ENCODE measurements around the gene SCAPER. TPM values are rescaled to one million over a fixed set of nuclear protein-coding genes. Genes with fewer than 3 reads are reported as not detected.

The SCAPER gene
- total and polyA plus RNA-seq, 2 donors: 15.7 to 15.9 TPM

DNA sequence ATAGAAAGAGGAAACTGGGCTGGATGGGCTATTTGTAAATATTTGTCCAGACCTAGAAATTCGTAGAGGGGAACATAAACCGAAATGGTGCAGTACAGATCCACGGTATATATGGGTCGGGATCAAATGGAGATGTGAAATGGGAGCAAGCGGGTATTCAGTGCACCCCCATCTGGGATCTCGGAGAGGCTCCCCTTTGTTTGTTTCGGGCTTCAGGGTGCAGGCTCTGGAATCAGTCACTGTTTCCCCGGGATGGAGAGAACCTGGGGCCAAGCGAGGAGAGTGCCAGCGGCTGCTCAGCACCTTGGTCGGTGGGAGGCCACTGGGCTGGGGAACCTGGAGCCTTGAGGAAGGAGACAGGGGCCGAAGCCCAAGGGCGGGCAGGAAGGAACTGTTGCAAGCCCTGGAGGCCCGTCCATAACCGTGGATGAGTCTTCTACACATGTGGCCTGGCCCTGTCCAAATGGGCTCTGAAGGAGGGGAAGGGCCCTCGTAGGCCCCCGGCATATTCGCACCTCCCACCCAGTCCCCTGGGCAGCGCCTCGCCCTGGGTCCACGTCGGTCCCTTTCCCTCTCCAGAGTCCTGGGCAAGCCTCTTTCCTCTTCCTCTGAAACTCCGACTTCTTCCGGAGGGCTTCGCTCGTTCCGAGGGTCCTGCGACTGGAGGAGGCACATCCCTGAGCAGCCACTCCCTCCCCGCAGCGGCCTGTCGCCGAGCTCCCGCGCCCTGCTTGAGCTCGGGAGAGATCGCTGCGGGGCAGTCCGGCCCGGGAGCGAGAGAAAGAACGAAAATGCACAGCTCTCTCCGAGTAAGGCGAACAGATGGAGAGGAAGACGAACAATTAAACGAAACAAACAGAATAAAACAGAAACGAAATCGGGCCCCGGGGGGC lies 565.6 kb downstream of the SCAPER start:
- Histone ChIP-seq H3K4me1 (ENCODE audit: control insufficient read depth in 2 of 2, insufficient read depth in 2 of 2, low read length in 2 of 2) (peaks cover 24 to 57% of the 10 kb centered on the region in 2 donors), H3K27me3 (ENCODE audit: control insufficient read depth in 2 of 2, insufficient read depth in 1 of 2, low read length in 1 of 2) (peaks cover 87 to 100% of the 10 kb centered on the region in 2 donors), H3K9me3 (ENCODE audit: control insufficient read depth in 2 of 2, insufficient read depth in 1 of 2, low read length in 1 of 2) (peaks cover 3 to 15% of the 10 kb centered on the region in 2 donors), H3K27ac (ENCODE audit: low read depth in 1 of 2, low read length in 1 of 2) (no peak overlapping the region), H3K36me3 (ENCODE audit: control insufficient read depth in 2 of 2, insufficient read depth in 2 of 2, low read length in 1 of 2) (no peaks in the 10 kb centered on the region), H3K4me3 (ENCODE audit: low read length in 2 of 2) (peak overlapping the region in 1 of 2 donors; percentile 36)
- peak in 1 of 9 donors; percentile 64 for DNase-seq (ENCODE audit: low read depth in 6 of 9, low spot score in 9 of 9)
- 5% methylated on average over 48 of the region's 48 CpGs for WGBS

DNA sequence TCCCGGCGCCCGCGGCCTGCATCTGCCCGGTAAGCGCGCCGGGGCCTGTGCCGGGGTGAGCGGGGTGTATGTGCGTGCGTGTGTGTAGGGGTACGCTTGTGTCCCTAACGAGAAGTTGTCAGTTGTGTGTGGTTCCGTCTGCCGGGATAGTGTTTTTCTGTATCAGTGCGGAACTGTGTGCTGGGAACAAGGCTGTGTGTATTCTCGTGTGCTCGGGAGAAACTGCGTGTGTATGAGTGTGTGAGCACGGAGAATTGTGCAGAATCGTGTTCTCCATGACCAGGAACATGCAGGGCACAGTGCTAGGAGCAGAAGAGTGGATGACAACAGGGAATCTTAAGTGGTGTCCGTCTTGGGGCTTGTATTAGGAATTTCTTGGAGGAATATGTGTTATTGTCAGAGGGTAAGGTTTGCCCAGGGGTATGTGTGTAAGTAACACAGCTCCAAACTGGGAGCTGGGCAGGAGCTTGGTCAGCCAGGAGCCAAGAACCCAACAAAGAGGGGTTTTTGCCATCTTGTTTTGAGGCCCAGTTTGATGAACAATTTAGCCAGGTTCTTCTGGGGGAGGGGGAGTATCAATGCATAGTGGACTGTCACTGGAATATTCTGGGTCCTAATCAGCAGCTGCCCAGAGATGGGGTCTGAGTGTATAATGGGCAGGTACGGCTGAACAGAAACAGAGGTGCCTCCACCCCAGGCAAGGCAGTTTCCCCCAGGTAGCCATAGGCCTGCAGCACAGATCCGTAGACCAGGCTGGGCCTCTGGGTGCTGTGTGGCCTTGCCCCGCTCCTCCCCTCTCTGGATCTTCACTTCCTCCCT lies 566.4 kb downstream of the SCAPER start:
- no peak overlapping the region for H3K4me3 ChIP-seq (ENCODE audit: low read length in 2 of 2)

DNA sequence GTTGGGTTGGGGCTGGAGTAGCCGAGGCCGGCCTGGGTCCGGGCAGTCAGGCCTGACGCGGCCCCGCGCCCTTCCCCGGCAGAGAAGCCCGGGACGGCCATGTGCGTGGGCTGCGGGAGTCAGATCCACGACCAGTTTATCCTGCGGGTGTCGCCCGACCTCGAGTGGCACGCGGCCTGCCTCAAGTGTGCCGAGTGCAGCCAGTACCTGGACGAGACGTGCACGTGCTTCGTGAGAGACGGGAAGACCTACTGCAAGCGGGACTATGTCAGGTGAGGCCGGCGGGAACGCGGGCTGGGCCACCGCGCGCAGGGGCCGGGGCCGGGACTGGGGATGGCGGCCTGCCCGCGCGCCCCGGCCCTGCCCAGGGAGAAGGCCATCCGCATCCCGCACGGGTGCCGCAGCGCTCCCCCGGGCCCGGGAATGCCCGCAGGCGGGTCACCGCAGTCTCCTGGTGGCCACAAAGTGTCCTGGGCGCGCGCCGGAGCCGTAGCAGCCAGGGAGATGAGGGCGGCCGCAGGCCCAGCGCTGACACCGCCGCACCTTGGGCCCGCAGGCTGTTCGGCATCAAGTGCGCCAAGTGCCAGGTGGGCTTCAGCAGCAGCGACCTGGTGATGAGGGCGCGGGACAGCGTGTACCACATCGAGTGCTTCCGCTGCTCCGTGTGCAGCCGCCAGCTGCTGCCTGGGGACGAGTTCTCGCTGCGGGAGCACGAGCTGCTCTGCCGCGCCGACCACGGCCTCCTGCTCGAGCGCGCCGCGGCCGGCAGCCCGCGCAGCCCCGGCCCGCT lies 567.2 kb downstream of the SCAPER start:
- Histone ChIP-seq H3K4me1 (ENCODE audit: control insufficient read depth in 2 of 2, insufficient read depth in 2 of 2, low read length in 2 of 2) (peaks cover 23 to 53% of the 10 kb centered on the region in 2 donors), H3K4me3 (ENCODE audit: low read length in 2 of 2) (peak overlapping the region in 1 of 2 donors; percentile 0), H3K36me3 (ENCODE audit: control insufficient read depth in 2 of 2, insufficient read depth in 2 of 2, low read length in 1 of 2) (no peaks in the 10 kb centered on the region), H3K9me3 (ENCODE audit: control insufficient read depth in 2 of 2, insufficient read depth in 1 of 2, low read length in 1 of 2) (peaks cover 3 to 17% of the 10 kb centered on the region in 2 donors), H3K27ac (ENCODE audit: low read depth in 1 of 2, low read length in 1 of 2) (no peak overlapping the region), H3K27me3 (ENCODE audit: control insufficient read depth in 2 of 2, insufficient read depth in 1 of 2, low read length in 1 of 2) (peaks cover 93 to 100% of the 10 kb centered on the region in 2 donors)
- DNase-seq (ENCODE audit: low read depth in 6 of 9, low spot score in 9 of 9): peak in 1 of 9 donors; percentile 56
- WGBS: 3% methylated on average over 89 of the region's 89 CpGs

More for the DNA sequence above, 566.4 kb downstream of the SCAPER start:
- Histone ChIP-seq H3K9me3 (ENCODE audit: control insufficient read depth in 2 of 2, insufficient read depth in 1 of 2, low read length in 1 of 2) (peaks cover 3 to 17% of the 10 kb centered on the region in 2 donors), H3K4me1 (ENCODE audit: control insufficient read depth in 2 of 2, insufficient read depth in 2 of 2, low read length in 2 of 2) (peaks cover 24 to 57% of the 10 kb centered on the region in 2 donors), H3K27ac (ENCODE audit: low read depth in 1 of 2, low read length in 1 of 2) (no peak overlapping the region), H3K27me3 (ENCODE audit: control insufficient read depth in 2 of 2, insufficient read depth in 1 of 2, low read length in 1 of 2) (peaks cover 94 to 100% of the 10 kb centered on the region in 2 donors), H3K36me3 (ENCODE audit: control insufficient read depth in 2 of 2, insufficient read depth in 2 of 2, low read length in 1 of 2) (no peaks in the 10 kb centered on the region)
- WGBS: 8% methylated on average over 26 of the region's 26 CpGs
- peak in 1 of 9 donors; percentile 37 for DNase-seq (ENCODE audit: low read depth in 6 of 9, low spot score in 9 of 9)

DNA sequence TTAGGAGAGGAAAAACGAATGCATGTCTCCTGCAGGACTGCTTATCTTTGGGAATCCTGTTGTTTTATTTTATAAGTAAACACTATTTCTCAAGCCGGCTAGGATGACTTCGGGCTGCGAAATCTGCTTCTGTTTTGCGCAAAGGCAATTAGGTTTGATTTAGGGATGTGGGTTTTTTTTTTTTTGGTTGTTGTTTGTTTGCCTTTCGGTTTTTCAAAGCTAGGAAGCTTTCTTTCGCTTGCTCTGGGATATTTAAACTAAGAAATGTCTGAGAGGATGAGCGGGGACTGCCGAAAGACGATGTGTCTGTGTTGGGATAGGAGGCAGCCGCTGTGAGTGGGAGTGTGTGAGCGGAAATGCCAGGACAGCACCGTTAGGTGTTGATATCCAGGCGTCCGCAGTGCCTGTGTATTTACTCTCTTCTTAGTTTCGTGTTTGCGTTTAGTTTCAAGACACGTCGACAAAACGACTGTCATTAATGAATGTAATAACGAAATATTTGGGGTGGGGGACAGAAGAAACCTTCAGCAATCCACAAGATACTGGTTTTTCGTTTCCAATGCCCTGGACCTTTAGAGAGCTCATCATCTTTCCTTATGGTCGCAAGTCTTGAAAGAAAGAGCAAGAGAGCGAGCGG lies 568.0 kb downstream of the SCAPER start:
- no peak overlapping the region for H3K27ac ChIP-seq (ENCODE audit: low read depth in 1 of 2, low read length in 1 of 2)
- H3K4me1 ChIP-seq (ENCODE audit: control insufficient read depth in 2 of 2, insufficient read depth in 2 of 2, low read length in 2 of 2): peaks cover 19 to 51% of the 10 kb centered on the region in 2 donors
- H3K36me3 ChIP-seq (ENCODE audit: control insufficient read depth in 2 of 2, insufficient read depth in 2 of 2, low read length in 1 of 2): no peaks in the 10 kb centered on the region
- WGBS: 7% methylated on average over 25 of the region's 25 CpGs
- DNase-seq (ENCODE audit: low read depth in 6 of 9, low spot score in 9 of 9): peak in 1 of 9 donors; percentile 49
- peaks cover 90 to 100% of the 10 kb centered on the region in 2 donors for H3K27me3 ChIP-seq (ENCODE audit: control insufficient read depth in 2 of 2, insufficient read depth in 1 of 2, low read length in 1 of 2)
- H3K9me3 ChIP-seq (ENCODE audit: control insufficient read depth in 2 of 2, insufficient read depth in 1 of 2, low read length in 1 of 2): peaks cover 0 to 17% of the 10 kb centered on the region in 2 donors
- peak overlapping the region in 1 of 2 donors; percentile 36 for H3K4me3 ChIP-seq (ENCODE audit: low read length in 2 of 2)

DNA sequence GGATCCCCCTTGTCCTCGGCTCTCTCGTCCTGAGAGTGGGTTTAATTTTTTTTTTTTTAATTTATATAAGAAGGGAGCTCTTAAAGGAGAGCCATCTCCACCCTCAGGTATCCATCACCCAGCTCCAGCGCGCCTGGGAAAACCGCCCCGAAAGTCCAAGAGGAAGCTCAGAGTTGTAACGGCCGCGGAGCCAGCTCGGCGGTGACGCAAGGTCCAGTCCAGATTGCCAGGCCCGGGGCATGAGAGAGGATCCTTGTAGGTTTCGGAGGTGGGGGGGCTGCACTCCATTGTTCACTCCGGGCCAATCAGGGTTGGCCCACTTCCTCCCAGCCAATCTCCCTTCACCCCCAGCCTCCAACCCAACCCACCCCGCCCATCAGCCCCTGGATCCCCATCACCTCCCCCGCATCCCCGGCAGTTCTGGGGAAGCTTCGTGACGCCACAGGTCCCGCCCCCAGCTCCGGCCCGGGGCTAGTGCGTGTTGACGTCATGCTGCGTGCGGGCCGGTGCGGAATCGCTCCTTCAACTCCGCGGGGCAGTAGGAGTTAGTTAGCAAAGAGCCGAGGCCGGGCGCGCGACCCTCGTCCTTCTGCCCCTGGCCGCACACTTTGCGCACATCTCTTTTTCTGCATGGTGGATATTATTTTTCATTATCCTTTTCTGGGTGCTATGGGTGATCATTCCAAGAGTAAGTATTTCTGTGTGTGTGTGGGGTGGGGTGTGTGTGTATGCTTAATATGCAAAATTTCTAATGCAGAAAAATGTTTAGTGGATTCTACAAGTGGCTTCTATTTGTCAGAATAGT lies 568.7 kb downstream of the SCAPER start, which contains the start of gene ISL2:
ISL2 (plus strand) TSS at position 520 of the 805 bp plus-strand sequence; CDS start at position 631, 111 bp downstream.
- peaks cover 83 to 94% of the 10 kb centered on the region in 2 donors for H3K27me3 ChIP-seq (ENCODE audit: control insufficient read depth in 2 of 2, insufficient read depth in 1 of 2, low read length in 1 of 2)
- 7% methylated on average over 40 of the region's 40 CpGs for WGBS
- peak in 1 of 9 donors; percentile 56 for DNase-seq (ENCODE audit: low read depth in 6 of 9, low spot score in 9 of 9)
- no peaks in the 10 kb centered on the region for H3K36me3 ChIP-seq (ENCODE audit: control insufficient read depth in 2 of 2, insufficient read depth in 2 of 2, low read length in 1 of 2)
- H3K4me3 ChIP-seq (ENCODE audit: low read length in 2 of 2): peak within 1 kb of the TSS; percentile 19 to 36
- peaks cover 0 to 10% of the 10 kb centered on the region in 2 donors for H3K9me3 ChIP-seq (ENCODE audit: control insufficient read depth in 2 of 2, insufficient read depth in 1 of 2, low read length in 1 of 2)
- no peak within 1 kb of the TSS for H3K27ac ChIP-seq (ENCODE audit: low read depth in 1 of 2, low read length in 1 of 2)
- peaks cover 19 to 47% of the 10 kb centered on the region in 2 donors for H3K4me1 ChIP-seq (ENCODE audit: control insufficient read depth in 2 of 2, insufficient read depth in 2 of 2, low read length in 2 of 2)

- peak in 1 of 9 donors; percentile 47 for DNase-seq (ENCODE audit: low read depth in 6 of 9, low spot score in 9 of 9)
- Histone ChIP-seq H3K27me3 (ENCODE audit: control insufficient read depth in 2 of 2, insufficient read depth in 1 of 2, low read length in 1 of 2) (peaks cover 79 to 92% of the 10 kb centered on the region in 2 donors), H3K4me1 (ENCODE audit: control insufficient read depth in 2 of 2, insufficient read depth in 2 of 2, low read length in 2 of 2) (peaks cover 14 to 44% of the 10 kb centered on the region in 2 donors), H3K9me3 (ENCODE audit: control insufficient read depth in 2 of 2, insufficient read depth in 1 of 2, low read length in 1 of 2) (peaks cover 0 to 10% of the 10 kb centered on the region in 2 donors), H3K36me3 (ENCODE audit: control insufficient read depth in 2 of 2, insufficient read depth in 2 of 2, low read length in 1 of 2) (no peaks in the 10 kb centered on the region), H3K27ac (ENCODE audit: low read depth in 1 of 2, low read length in 1 of 2) (no peak overlapping the region), H3K4me3 (ENCODE audit: low read length in 2 of 2) (peak overlapping the region; percentile 19 to 36)
- WGBS: 5% methylated on average over 39 of the region's 39 CpGs
These were observed 569.6 kb downstream of the SCAPER start for GRCh38 chr15:76335307-76336253.

Data from thymus (tissue), 11 donors.